Endometrium (tissue), 2 donors: Measurements from ENCODE around the gene CPEB2.

Source experiments
- FAIRE-seq: peaks from 2 replicates; lab custom pipeline; 2012; peaks lifted over from hg19 to GRCh38; lab: Jason Lieb, UNC
- donor health status: control.
- donor health status: control.

Gene CPEB2

GRCh38 chr4:15001869-15002658 lies at the start of gene CPEB2:
Gene CPEB2, plus strand, starts transcription at chr4:15002481. Its CDS starts 193 bp downstream, at chr4:15002674.
- peak; percentile 39 for FAIRE-seq

- FAIRE-seq = no peak
Observed at GRCh38 chr4:14958436-14958835, 43.8 kb upstream of the CPEB2 start.

- no peak for FAIRE-seq
Observed at GRCh38 chr4:14961292-14961691, 41.0 kb upstream of the CPEB2 start.

DNA sequence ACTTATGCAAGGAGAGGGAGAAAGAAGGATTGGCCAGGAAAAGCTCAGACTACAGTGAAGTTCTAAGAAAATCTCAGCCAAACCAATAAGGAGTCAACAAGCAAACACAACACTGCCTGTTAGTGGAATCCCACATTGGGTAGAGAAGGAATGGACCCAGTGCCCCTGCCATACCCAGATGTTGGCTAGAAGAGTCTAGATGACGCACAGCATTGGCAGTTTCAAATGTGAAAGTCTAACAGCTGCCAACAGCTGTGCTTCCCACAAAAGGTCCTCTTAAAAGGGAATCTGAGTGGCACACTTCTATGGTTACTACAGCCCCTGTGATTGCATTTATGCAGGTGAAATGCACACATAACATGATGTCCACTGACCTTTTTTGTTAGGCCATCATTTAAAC lies 37.2 kb upstream of the CPEB2 start:
- no peak for FAIRE-seq

- no peak for FAIRE-seq
Observed at GRCh38 chr4:14967982-14968381, 34.3 kb upstream of the CPEB2 start.

DNA sequence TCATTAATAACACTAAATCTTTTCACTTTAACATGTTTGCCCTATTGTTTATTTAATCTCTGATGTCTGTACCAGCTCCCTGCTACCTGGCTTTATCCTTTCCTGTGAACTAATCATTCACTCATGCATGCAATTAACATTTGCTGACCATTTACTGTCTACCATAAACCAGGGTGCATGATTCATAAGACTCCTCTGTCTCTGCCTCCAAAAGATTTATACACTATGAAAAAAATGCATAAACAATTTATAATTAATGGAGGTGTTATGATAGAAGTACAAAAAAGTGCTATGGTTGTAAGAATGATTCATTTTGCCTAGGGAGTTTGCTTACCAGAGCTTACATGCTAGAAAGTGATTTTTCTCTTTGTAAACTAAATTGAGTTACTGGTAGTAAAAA lies 24.5 kb upstream of the CPEB2 start:
- FAIRE-seq = no peak

GRCh38 chr4:14984448-14984847 lies 17.8 kb upstream of the CPEB2 start:
- no peak for FAIRE-seq

DNA sequence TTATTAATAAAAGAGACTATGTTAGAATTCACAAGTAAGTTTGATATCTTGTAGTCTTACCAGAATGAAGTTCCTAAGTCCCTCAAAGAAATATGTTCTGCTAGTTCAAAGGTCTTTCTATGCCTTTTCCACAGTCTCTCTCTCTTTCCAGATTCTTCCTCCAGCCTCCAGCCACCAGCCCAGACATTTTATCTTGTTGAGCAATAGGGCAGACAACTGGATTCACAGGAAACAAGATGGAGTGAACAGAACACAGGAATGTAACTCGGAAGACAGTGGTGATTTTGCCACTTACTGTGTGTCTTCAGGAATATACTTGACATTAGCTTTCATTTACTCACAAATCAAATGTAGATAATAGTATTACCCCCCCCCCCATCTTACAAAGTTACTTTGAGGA lies 17.1 kb upstream of the CPEB2 start:
- no peak for FAIRE-seq

DNA sequence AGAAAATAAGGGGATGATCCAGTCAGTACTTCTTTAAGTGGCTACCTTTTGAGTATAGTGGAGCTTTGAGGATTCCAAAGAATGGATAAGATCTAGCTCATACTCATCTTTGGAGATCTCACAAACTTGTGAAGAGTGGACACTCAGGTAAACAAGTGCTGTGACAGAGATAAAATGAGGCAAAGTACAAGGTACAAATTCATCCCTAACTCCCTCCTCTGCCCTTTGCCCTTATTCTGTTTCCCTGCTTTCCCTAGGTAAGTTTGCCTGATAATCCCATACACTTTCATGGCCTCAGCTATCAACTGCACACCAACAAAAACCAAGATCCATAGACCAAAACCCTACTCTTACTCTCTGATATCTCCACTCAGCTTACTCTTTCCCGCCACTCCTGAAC lies 16.4 kb upstream of the CPEB2 start:
- FAIRE-seq = no peak

DNA sequence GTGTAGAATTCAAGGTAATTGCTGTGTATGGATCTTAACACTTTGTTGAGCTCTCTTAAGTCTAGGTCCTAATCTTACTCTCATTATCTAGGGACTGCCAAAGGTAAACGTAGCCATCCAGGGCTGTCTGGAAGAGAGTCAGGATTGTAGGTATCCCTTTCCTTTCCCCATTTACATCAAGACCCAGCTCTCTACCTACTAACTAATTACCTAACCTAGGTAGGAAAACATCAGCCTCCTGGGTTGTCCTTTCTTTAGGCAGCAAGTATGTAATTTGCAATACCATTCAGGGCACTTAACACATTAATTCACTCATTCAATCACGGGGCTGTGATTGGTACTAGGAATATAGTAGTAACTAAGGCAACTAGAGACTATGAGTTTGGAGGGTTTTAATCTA lies 15.2 kb upstream of the CPEB2 start:
- no peak for FAIRE-seq

GRCh38 chr4:14990484-14990883 lies 11.8 kb upstream of the CPEB2 start:
- no peak for FAIRE-seq

GRCh38 chr4:14994242-14994641 lies 8.0 kb upstream of the CPEB2 start:
- FAIRE-seq = no peak

GRCh38 chr4:15001248-15001868 lies 923 bp upstream of the CPEB2 start:
- FAIRE-seq = peak; percentile 15

GRCh38 chr4:15002659-15003400 lies 549 bp downstream of the CPEB2 start:
- FAIRE-seq = no peak

DNA sequence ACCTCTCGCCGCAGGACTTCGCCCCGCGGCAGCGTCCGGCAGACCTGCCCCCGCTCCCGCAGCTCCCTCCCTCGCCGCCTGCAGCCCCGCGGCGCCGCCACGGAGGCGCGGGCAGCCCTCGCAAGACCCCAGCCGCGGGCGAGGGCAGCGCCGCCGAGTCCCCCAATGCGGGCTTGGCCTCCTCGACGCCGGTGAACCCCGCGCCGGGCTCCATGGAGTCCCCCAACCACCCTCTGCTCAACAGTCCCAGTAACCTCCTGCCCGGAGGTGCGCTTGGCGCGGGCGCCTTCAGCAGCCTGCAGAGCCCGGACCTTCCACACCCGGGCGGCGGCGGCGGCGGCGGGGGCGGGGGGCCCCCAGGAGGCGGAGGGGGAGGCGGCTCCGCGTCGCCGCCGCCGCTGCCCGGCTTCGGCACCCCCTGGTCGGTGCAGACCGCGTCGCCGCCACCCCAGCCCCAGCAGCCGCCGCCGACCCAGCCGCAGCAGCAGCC lies 1.2 kb downstream of the CPEB2 start:
- FAIRE-seq = no peak

DNA sequence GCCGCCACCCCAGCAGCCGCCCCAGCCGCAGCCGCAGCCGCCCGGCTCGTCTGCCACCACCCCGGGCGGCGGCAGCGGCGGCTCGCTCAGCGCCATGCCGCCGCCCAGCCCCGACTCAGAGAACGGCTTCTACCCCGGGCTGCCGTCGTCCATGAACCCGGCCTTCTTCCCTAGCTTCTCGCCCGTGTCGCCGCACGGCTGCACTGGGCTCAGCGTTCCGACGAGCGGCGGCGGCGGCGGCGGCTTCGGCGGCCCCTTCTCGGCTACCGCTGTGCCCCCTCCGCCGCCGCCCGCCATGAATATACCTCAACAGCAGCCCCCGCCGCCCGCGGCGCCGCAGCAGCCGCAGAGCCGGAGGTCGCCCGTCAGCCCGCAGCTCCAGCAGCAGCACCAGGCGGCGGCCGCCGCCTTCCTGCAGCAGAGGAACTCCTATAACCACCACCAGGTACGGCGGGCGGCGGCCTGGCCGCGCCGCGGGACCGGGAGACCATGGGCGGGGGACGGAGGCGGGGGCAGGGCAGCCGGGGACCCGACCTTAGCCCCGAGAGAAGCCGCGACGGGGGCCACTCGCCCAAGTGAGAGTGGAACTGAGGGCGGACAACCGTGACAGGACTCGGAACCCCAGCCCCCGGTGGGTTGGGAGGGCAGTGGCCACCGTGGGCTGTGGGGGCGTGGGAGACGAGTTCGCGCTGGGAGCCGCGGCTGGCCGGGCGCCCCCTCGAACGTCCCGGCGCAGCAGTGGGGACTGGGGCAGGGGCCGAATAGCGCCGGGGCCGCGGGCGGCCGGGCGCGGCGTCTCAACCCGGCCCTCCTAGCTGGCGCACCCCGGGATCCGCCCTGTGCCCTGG lies 1.8 kb downstream of the CPEB2 start:
- no peak for FAIRE-seq

DNA sequence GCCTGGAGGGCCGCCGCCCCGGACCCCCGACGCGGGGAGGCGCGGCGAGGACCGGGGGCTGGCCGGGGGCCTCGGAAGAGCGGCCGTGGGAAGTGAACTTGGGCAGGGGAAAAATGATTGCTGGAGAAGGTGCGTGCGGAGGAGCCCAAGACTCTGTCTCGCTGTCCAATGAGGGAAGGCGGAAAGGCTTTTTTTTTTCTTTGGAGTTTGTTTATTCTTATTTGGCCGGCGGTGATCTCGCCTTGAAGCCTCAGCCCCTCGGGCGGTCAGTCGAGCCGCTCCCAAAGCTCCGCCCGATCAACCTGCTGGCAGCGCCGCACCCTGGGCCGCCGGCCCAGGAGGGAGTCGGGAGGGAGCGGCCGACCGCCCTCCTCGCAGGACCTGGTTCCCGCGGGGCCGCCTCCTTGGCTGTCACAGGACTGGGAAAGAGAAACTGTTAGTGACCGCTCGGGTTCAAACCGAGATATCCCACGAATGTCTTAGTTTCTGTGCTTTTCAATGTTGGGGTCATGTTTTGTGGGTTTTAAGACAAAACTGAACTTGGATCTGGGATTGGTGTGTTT lies 2.5 kb downstream of the CPEB2 start:
- no peak for FAIRE-seq

DNA sequence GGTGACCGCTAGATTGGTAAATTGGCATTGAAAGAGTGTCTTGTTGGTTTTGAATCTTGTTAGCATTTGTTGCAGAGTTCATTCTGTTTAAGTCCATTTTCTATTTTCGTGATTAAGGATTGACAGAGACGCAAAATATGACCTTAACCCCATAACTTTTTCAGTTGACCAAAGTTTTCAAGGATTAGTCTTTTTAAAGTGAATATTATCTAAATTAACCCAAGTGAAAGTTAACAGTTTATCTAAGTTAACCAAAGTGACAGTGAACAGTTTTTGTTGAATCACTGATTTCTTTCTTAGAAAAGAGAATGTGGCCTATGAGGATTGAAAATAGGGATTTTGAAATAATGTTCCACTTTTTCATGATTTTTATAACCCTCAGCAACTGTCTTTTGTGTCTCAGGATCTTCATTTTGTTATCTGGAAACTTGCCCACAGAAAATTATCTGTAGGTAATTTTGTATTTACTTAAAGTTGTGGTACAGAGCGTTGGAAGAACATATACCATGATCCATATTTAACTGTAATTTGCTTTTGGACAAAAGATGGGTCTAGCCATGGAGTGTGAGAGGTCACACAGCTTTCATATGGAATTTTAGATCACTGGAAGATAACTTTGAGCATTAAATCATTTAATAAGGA lies 3.3 kb downstream of the CPEB2 start:
- FAIRE-seq = peak; percentile 55

GRCh38 chr4:15006416-15007024 lies 4.2 kb downstream of the CPEB2 start:
- peak; percentile 77 for FAIRE-seq

GRCh38 chr4:15007201-15007600 lies 4.9 kb downstream of the CPEB2 start:
- FAIRE-seq = no peak
